Retinal pigment epithelial cell (primary cell): ENCODE data around the gene LYSMD4.

ENCODE experiments used
- DNase-seq: peaks from one replicate; pipeline ENCODE4 v3.0.0-alpha.2; 2010; ENCODE audit warnings: low read depth
- H3K4me3 ChIP-seq: 2 replicates; pipeline ENCODE4 v1.5.1; 2011; ENCODE audit warnings: mild to moderate bottlenecking, low read length, control low read depth, moderate library complexity
- CTCF ChIP-seq: conservative IDR thresholded peaks from 2 replicates; pipeline ENCODE4 v1.5.1; 2011; ENCODE audit warnings: low read depth, low read length, control low read depth, inconsistent platforms

Gene LYSMD4

GRCh38 chr15:99677540-99678134, 55.6 kb downstream of the LYSMD4 start:
- TF ChIP-seq CTCF: no peak
- no peak overlapping the region for H3K4me3 ChIP-seq
- no peak for DNase-seq
